ENCODE results near the gene PSMB10. TPM values are rescaled to one million over a fixed set of nuclear protein-coding genes. Genes with fewer than 3 reads are reported as not detected.

Gene PSMB10
- total RNA-seq, 1 experiment from 2014 or later, result 24.5 TPM

- H3K4me3 Mint-ChIP-seq, result no peak overlapping the region
- Histone ChIP-seq H3K23ac (ENCODE audit: insufficient read length, low read depth, low read length) (no peak overlapping the region), H3K4me2 (ENCODE audit: insufficient read depth, insufficient read length, low read length) (no peak overlapping the region), H2BK5ac (ENCODE audit: insufficient read length, low read length) (no peak overlapping the region), H4K20me1 (ENCODE audit: control insufficient read depth, insufficient read depth, insufficient read length) (no peaks in the 10 kb centered on the region), H2BK20ac (ENCODE audit: low read depth, low read length, poor library complexity, severe bottlenecking) (no peak overlapping the region), H2AFZ (ENCODE audit: low read length) (no peak overlapping the region), H3T11ph (ENCODE audit: low read length) (no peak overlapping the region), H2BK15ac (ENCODE audit: low read depth, low read length) (no peak overlapping the region), H3K23me2 (ENCODE audit: insufficient read length, low read depth, low read length, poor library complexity, severe bottlenecking) (no peaks in the 10 kb centered on the region), H4K8ac (replicated peaks; ENCODE audit: insufficient read length, low read depth, low read length) (no peak overlapping the region), H4K5ac (ENCODE audit: insufficient read length, low read depth, low read length) (no peak overlapping the region), H4K91ac (ENCODE audit: insufficient read length, low read depth, low read length) (no peak overlapping the region), H3K27ac (ENCODE audit: insufficient read length, low read depth, low read length) (no peak overlapping the region), H3K14ac (ENCODE audit: insufficient read depth, low read length) (no peak overlapping the region), H2AK5ac (ENCODE audit: insufficient read length, low read length) (no peak overlapping the region), H3K18ac (ENCODE audit: insufficient read length, low read depth, low read length) (no peak overlapping the region), H2BK12ac (ENCODE audit: insufficient read length, low read depth, low read length) (no peak overlapping the region), H3K27me3 (ENCODE audit: insufficient read depth, low read length) (no peaks in the 10 kb centered on the region), H3K9me3 (ENCODE audit: control insufficient read depth, low read depth, low read length) (no peaks in the 10 kb centered on the region), H3K9ac (ENCODE audit: extremely low read depth, insufficient read length, low read length) (no peak overlapping the region), H3K4me1 (ENCODE audit: insufficient read depth, low read length) (no peaks in the 10 kb centered on the region), H3K56ac (ENCODE audit: insufficient read length, low read depth, low read length) (no peak overlapping the region), H2BK120ac (ENCODE audit: low read depth, low read length, poor library complexity, severe bottlenecking) (no peak overlapping the region), H3K79me1 (ENCODE audit: insufficient read depth, low read depth, low read length, poor library complexity, severe bottlenecking) (no peaks in the 10 kb centered on the region), H3K79me2 (ENCODE audit: insufficient read depth, low read length) (no peaks in the 10 kb centered on the region), H3K4ac (ENCODE audit: low read depth, low read length) (no peak overlapping the region)
- H3K9me3 Mint-ChIP-seq, result no peaks in the 10 kb centered on the region
- WGBS (ENCODE audit: extremely low coverage, insufficient read length, low lambda C conversion rate), result no CpG with 5 or more reads among the region's 12 CpGs
- H3K36me3 Mint-ChIP-seq (ENCODE audit: insufficient read depth in 1 of 3, low read depth in 3 of 3), result peaks cover 9 to 69% (median 45%) of the 10 kb centered on the region in 3 experiments; a peak in 6 of 7 replicates
- TF ChIP-seq CTCF (conservative IDR thresholded peaks at IDR 0.05), result no peak
- DNase-seq, result no peak
- H3K4me1 Mint-ChIP-seq, result no peaks in the 10 kb centered on the region
- H3K27ac Mint-ChIP-seq, result no peak overlapping the region
- H3K27me3 Mint-ChIP-seq (ENCODE audit: low read depth), result no peaks in the 10 kb centered on the region
These were observed 14.8 kb upstream of the PSMB10 start for GRCh38 chr16:67951485-67951884.
